Measurements from ENCODE around the gene POLR2L.

GRCh38 chr11:862081-862661 is 19.8 kb upstream of the POLR2L start:
- TF ChIP-seq POLR2A (IDR thresholded peaks at IDR 0.05), result no peak
- TF ChIP-seq CTCF (IDR thresholded peaks at IDR 0.05), result no peak
- TF ChIP-seq POLR2AphosphoS5 (IDR thresholded peaks at IDR 0.05), result no peak
